ENCODE measurements around the gene CD247.

DNA sequence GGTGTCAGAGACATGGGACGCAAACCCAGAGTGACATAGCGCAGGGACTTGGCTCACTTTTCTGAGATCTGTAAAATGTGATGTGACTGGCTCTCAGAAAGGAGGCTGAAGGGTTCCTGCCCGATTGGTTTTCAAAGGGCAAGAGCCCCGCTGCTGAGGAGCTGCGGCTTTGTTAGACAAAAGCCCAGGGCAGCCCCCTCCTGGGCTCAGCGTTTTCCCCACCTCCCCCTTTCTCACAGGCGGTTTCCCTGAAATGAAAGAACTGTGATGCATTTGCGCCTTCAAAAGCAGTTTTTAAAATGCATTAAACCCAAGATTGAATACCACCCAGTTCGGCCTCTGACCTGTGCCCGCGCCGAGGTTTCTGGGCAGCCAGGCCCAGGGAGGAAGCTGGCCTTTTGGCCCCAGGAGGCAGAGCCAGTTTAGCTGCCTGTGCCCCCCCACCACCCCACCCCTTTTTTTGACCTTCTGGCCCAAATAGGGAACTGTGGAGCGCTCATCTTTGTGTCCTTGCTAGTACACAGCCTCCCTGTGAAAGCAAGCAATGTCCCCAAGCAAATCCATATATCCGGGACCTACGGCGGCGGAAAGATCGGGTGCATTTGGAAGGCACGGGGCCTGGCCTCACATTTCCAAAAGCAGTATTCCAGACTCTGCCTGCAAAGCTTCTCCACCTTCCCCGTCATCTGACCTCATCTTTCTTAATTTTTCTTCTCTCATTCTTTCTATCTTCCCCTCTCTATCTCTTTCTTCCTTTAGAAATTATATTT, 28.6 kb downstream of the CD247 start:
- TF ChIP-seq EZH2phosphoT487 (IDR thresholded peaks at IDR 0.05; ENCODE audit: insufficient read depth, low read depth) (no peak), EZH2 (IDR thresholded peaks at IDR 0.05; ENCODE audit: insufficient read depth, poor library complexity, severe bottlenecking) (no peak)

Data from GM23248 (cell line).